ENCODE results near the gene OR6C68. TPM values are rescaled to one million over a fixed set of nuclear protein-coding genes. Genes with fewer than 3 reads are reported as not detected.

OR6C68 gene
- total RNA-seq, 4 donors from 2014 or later = not detected

- no peaks in the 10 kb centered on the region for H3K4me1 ChIP-seq
- no peak overlapping the region for H3K27ac ChIP-seq
- H3K27me3 ChIP-seq = no peaks in the 10 kb centered on the region
- no peaks in the 10 kb centered on the region for H3K36me3 ChIP-seq
- TF ChIP-seq POLR2A (IDR thresholded peaks at IDR 0.05) (no peak), CTCF (IDR thresholded peaks at IDR 0.05 in 4 of 5, conservative IDR thresholded peaks at IDR 0.05 in 1 of 5) (no peak)
- in situ Hi-C loops (cut with MboI; ENCODE audit: low sequenced_read_pairs in 4 of 4) (no loop called here), intact Hi-C loops (cut with DNase I; ENCODE audit: low total_unique reads) (no loop called here)
- H3K4me3 ChIP-seq = no peak overlapping the region
- no peak for DNase-seq
- ATAC-seq = no peak
- H3K9me3 ChIP-seq = no peaks in the 10 kb centered on the region
Measured at GRCh38 chr12:55516391-55516790, 24.2 kb downstream of the OR6C68 start.

Other genes with a start within 250 kb of the OR6C68 start
- not detected for gene OR6C74, start 247.8 kb upstream of the OR6C68 start, total RNA-seq
- not detected for gene OR6C6, start 195.8 kb upstream of the OR6C68 start, total RNA-seq
- gene OR6C1, start 178.0 kb upstream of the OR6C68 start, total RNA-seq = not detected
- not detected for gene OR6C3, start 161.6 kb upstream of the OR6C68 start, total RNA-seq
- gene OR6C75, start 129.4 kb upstream of the OR6C68 start, total RNA-seq = not detected
- not detected for gene OR6C65, start 91.8 kb upstream of the OR6C68 start, total RNA-seq
- not detected for gene OR6C76, start 66.1 kb upstream of the OR6C68 start, total RNA-seq
- gene OR6C2, start 48.3 kb upstream of the OR6C68 start, total RNA-seq = not detected
- not detected for gene OR6C70, start 22.2 kb upstream of the OR6C68 start, total RNA-seq
- not detected for gene OR6C4, start 57.2 kb downstream of the OR6C68 start, total RNA-seq
- not detected for gene OR2AP1, start 80.1 kb downstream of the OR6C68 start, total RNA-seq
- not detected for gene OR10P1, start 144.5 kb downstream of the OR6C68 start, total RNA-seq
- gene ITGA7, start 215.5 kb downstream of the OR6C68 start, total RNA-seq = 100 to 1,000 TPM in 2 of 4 donors, 10 to 100 TPM in 2; 69.7 to 206 (median 92.0) TPM
- gene BLOC1S1, start 223.7 kb downstream of the OR6C68 start, total RNA-seq = 100 to 1,000 TPM; 255 to 434 (median 300) TPM
- gene RDH5, start 228.0 kb downstream of the OR6C68 start, total RNA-seq = 10 to 100 TPM in 1 of 4 donors, 1 to 10 TPM in 3; 3.8 to 10.3 (median 7.5) TPM
- 1,000 to 10,000 TPM in 1 of 4 donors, 100 to 1,000 TPM in 3; 423 to 1,107 (median 634) TPM for gene CD63, start 236.6 kb downstream of the OR6C68 start, total RNA-seq